CD8-positive, alpha-beta memory T cell (primary cell): ENCODE measurements around the gene NOX4. TPM values are rescaled to one million over a fixed set of nuclear protein-coding genes. Genes with fewer than 3 reads are reported as not detected.

Source experiments
- CTCF ChIA-PET: fragments of 350-600 bp; sonication (Branson Sonifier 250); formaldehyde crosslinking; loops from one replicate; lab custom pipeline; 2021; ENCODE audit warnings: antibody characterized with exemption; lab: Charles Lee
- POLR2A ChIA-PET: fragments of 350-600 bp; sonication (Branson Sonifier 250); formaldehyde crosslinking; loops from one replicate; lab custom pipeline; 2021; ENCODE audit warnings: antibody characterized with exemption; lab: Charles Lee
- DNase-seq, 5 donors: peaks; one replicate each; pipeline versions ENCODE4 v3.0.0 to v3.0.0-alpha.2; 2020 to 2022; ENCODE audit warnings: mixed read lengths in 1 of 5
- H3K27ac ChIP-seq: one replicate; pipeline ENCODE4 v1.7.0; 2013; ENCODE audit warnings: low read depth, mild to moderate bottlenecking, low read length, moderate library complexity
- H3K27me3 ChIP-seq: 2 replicates; pipeline ENCODE4 v1.7.0; 2013; ENCODE audit warnings: low read length, mild to moderate bottlenecking; ENCODE audit not compliant: insufficient read depth, poor library complexity, severe bottlenecking
- H3K36me3 ChIP-seq: 2 replicates; pipeline ENCODE4 v1.7.0; 2013; ENCODE audit warnings: mild to moderate bottlenecking, low read length, moderate library complexity; ENCODE audit not compliant: insufficient read depth
- H3K4me1 ChIP-seq: 2 replicates; pipeline ENCODE4 v1.7.0; 2013; ENCODE audit warnings: mild to moderate bottlenecking, low read length, moderate library complexity; ENCODE audit not compliant: insufficient read depth
- H3K4me3 ChIP-seq: 2 replicates; pipeline ENCODE4 v1.7.0; 2013; ENCODE audit warnings: mild to moderate bottlenecking, low read length
- H3K9me3 ChIP-seq: 2 replicates; pipeline ENCODE4 v1.7.0; 2013; ENCODE audit warnings: mild to moderate bottlenecking, low read length
- H3K27ac Mint-ChIP-seq, 8 donors: one replicate each; pipeline ENCODE4 v1.8.0; 2020 to 2021; ENCODE audit warnings: mixed read lengths in 8 of 8, mild to moderate bottlenecking in 6 of 8, inconsistent platforms in 3 of 8, moderate library complexity in 3 of 8
- H3K27me3 Mint-ChIP-seq, 2 donors: one replicate each; pipeline ENCODE4 v1.8.0; 2020 to 2021; ENCODE audit warnings: mixed read lengths in 2 of 2, mild to moderate bottlenecking in 1 of 2, moderate library complexity in 1 of 2
- H3K36me3 Mint-ChIP-seq, 3 donors: one replicate each; pipeline ENCODE4 v1.8.0; 2020 to 2021; ENCODE audit warnings: mixed read lengths in 3 of 3, inconsistent platforms in 1 of 3, mild to moderate bottlenecking in 1 of 3
- H3K4me1 Mint-ChIP-seq, 3 donors: one replicate each; pipeline ENCODE4 v1.8.0; 2020 to 2021; ENCODE audit warnings: mixed read lengths in 3 of 3, inconsistent platforms in 1 of 3, mild to moderate bottlenecking in 1 of 3
- H3K4me3 Mint-ChIP-seq, 7 donors: one replicate each; pipeline ENCODE4 v1.8.0; 2020 to 2021; ENCODE audit warnings: mixed read lengths in 7 of 7, mild to moderate bottlenecking in 6 of 7, moderate library complexity in 4 of 7, inconsistent platforms in 2 of 7
- H3K9me3 Mint-ChIP-seq, 5 donors: one replicate each; pipeline ENCODE4 v1.8.0; 2020 to 2022; ENCODE audit warnings: mixed read lengths in 5 of 5, mild to moderate bottlenecking in 3 of 5, moderate library complexity in 2 of 5, inconsistent platforms in 1 of 5
- polyA plus RNA-seq: library from polyadenylated mRNA; unstranded; fragments of 300-500 nt; fragmentation: Illumina TruSeq; gene quantifications from one replicate; pipeline ENCODE4 v1.2.3, GENCODE V29; 2021
- total RNA-seq, 2 experiments: library from RNA; stranded (reverse); gene quantifications; one replicate each; pipeline ENCODE4 v1.2.3, GENCODE V29; 2021

Gene NOX4
- total and polyA plus RNA-seq, 3 experiments from 2014 or later, result not detected

DNA sequence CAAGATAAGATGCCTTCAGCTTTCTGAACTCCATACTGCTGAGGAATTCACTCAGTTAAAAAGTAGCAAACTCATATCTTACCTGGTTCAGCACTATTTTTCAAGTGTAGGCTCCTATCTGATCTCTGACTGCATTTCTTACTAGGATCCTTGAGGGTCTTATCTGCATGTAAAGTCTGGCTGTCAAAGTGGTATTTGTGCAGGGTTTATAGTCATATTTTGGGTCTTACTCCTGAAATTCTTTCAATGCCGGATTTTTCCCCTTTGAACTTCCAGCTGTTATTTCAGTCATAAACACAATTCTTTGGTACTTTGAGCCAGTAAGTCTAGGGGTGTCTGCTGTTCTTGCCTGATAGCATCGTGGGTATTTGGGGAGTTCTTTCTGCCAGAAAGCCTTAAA is 25.3 kb upstream of the NOX4 start:
- no peaks in the 10 kb centered on the region for H3K4me1 Mint-ChIP-seq
- Histone ChIP-seq H3K27me3 (no peaks in the 10 kb centered on the region), H3K4me3 (no peak overlapping the region), H3K4me1 (no peaks in the 10 kb centered on the region), H3K36me3 (no peaks in the 10 kb centered on the region), H3K9me3 (no peaks in the 10 kb centered on the region), H3K27ac (no peak overlapping the region)
- no peaks in the 10 kb centered on the region for H3K27me3 Mint-ChIP-seq
- ChIA-PET POLR2A (no interaction called here), CTCF (no interaction called here)
- no peak overlapping the region for H3K4me3 Mint-ChIP-seq
- H3K27ac Mint-ChIP-seq, result no peak overlapping the region
- H3K9me3 Mint-ChIP-seq, result peaks cover 0 to 16% (median 7%) of the 10 kb centered on the region in 5 donors
- H3K36me3 Mint-ChIP-seq, result peaks cover 0 to 2% (median 0%) of the 10 kb centered on the region in 3 donors
- DNase-seq, result no peak

DNA sequence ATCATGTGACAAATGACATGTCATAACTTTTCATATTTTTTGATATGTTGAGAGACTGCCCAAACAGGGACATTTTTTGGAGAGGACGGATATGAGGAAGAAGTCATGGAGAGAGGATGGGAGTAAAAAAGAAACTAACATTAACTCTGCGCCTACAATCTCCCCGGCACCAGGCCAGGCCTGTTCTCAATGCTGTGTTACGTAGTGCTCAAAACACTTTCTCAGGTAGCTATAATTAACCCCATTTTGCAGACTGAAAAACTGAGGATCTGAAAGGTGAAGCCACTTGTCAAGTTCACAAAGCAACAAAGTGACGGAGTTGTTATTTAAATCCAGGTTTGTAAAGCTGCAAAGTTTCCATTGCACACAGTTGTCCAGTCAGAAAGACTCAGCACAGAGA is 17.4 kb upstream of the NOX4 start:
- no peaks in the 10 kb centered on the region for H3K4me1 Mint-ChIP-seq
- no peak overlapping the region for H3K27ac Mint-ChIP-seq
- no peaks in the 10 kb centered on the region for H3K27me3 Mint-ChIP-seq
- DNase-seq, result no peak
- ChIA-PET POLR2A (no interaction called here), CTCF (no interaction called here)
- peaks cover 0 to 1% (median 0%) of the 10 kb centered on the region in 3 donors for H3K36me3 Mint-ChIP-seq
- no peaks in the 10 kb centered on the region for H3K27me3 ChIP-seq
- H3K4me1 ChIP-seq, result no peaks in the 10 kb centered on the region
- H3K27ac ChIP-seq, result no peak overlapping the region
- peaks cover 0 to 29% (median 4%) of the 10 kb centered on the region in 5 donors for H3K9me3 Mint-ChIP-seq
- no peaks in the 10 kb centered on the region for H3K36me3 ChIP-seq
- no peak overlapping the region for H3K4me3 ChIP-seq
- H3K4me3 Mint-ChIP-seq, result no peak overlapping the region
- no peaks in the 10 kb centered on the region for H3K9me3 ChIP-seq

DNA sequence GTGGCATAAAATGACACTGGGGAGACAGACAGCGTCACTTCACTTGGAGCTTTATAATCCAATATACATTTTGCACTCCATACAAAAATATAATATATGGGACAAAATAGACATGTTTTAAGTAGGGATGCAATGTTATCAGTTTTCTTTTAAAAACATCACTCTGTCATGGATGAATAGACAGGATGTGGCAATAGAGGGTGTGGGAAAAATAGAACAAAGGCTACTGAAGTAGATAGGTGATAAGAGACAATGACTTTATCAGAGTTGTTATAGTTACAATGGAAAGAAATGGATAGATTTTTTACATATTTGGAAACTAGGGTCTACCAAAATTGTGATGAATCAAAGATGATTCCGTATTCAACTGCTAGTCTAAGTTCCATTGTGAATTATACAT is 13.1 kb upstream of the NOX4 start:
- CTCF ChIA-PET, result no interaction called here
- H3K27ac Mint-ChIP-seq, result no peak overlapping the region
- Histone ChIP-seq H3K4me1 (no peaks in the 10 kb centered on the region), H3K27ac (no peak overlapping the region), H3K36me3 (no peaks in the 10 kb centered on the region), H3K9me3 (no peaks in the 10 kb centered on the region), H3K4me3 (no peak overlapping the region), H3K27me3 (no peaks in the 10 kb centered on the region)
- no peaks in the 10 kb centered on the region for H3K4me1 Mint-ChIP-seq
- no peaks in the 10 kb centered on the region for H3K27me3 Mint-ChIP-seq
- no peak for DNase-seq
- H3K9me3 Mint-ChIP-seq, result peaks cover 0 to 29% (median 2%) of the 10 kb centered on the region in 5 donors
- POLR2A ChIA-PET, result no interaction called here
- no peaks in the 10 kb centered on the region for H3K36me3 Mint-ChIP-seq
- H3K4me3 Mint-ChIP-seq, result no peak overlapping the region

DNA sequence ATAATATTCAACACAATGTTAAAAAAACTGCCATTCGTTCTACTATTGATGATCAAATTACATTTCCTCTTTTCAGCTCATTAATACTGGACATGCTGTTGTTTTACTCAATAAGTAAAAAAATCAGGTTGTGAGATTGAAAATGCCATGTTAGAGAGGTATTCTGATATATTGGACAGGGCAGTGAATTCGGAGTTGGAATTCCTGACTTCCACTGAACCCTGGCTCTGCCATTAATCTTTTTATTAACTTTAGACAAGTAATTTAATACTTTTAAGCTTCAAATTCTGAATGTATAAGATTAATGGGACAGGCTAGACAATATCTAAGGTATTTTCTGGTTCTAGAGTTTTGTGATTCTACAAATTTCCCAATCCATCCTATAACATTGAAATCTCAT is 12.2 kb upstream of the NOX4 start:
- H3K4me1 ChIP-seq, result no peaks in the 10 kb centered on the region
- H3K4me3 ChIP-seq, result no peak overlapping the region
- ChIA-PET POLR2A (no interaction called here), CTCF (no interaction called here)
- Mint-ChIP-seq H3K4me1 (no peaks in the 10 kb centered on the region), H3K9me3 (peaks cover 0 to 25% (median 2%) of the 10 kb centered on the region in 5 donors), H3K36me3 (no peaks in the 10 kb centered on the region), H3K4me3 (no peak overlapping the region), H3K27ac (no peak overlapping the region), H3K27me3 (no peaks in the 10 kb centered on the region)
- no peaks in the 10 kb centered on the region for H3K27me3 ChIP-seq
- no peak overlapping the region for H3K27ac ChIP-seq
- DNase-seq, result no peak
- no peaks in the 10 kb centered on the region for H3K9me3 ChIP-seq
- H3K36me3 ChIP-seq, result no peaks in the 10 kb centered on the region

DNA sequence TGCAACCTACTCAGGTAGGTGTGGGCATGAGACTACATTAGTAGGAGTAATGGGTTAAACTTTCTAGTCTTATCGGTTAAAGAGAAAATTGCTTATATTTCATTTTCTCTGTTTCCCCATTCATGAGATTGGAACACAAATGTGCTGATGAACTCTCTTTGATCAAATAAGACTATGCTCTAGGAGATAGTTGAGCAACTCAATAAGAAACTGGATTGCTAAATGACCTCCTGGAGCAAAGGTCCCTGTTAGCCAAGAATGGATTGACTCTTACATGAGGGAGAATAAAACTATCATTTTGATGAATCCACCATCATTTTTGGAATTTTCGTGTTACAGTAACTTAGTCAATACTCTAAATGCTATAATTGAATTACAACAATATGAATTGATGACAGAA is 11.1 kb upstream of the NOX4 start:
- no peak overlapping the region for H3K27ac Mint-ChIP-seq
- H3K36me3 Mint-ChIP-seq, result no peaks in the 10 kb centered on the region
- H3K9me3 Mint-ChIP-seq, result peaks cover 0 to 16% (median 2%) of the 10 kb centered on the region in 5 donors
- no peaks in the 10 kb centered on the region for H3K4me1 Mint-ChIP-seq
- H3K4me1 ChIP-seq, result no peaks in the 10 kb centered on the region
- no peaks in the 10 kb centered on the region for H3K27me3 ChIP-seq
- CTCF ChIA-PET, result no interaction called here
- H3K9me3 ChIP-seq, result no peaks in the 10 kb centered on the region
- H3K36me3 ChIP-seq, result no peaks in the 10 kb centered on the region
- H3K4me3 ChIP-seq, result no peak overlapping the region
- H3K4me3 Mint-ChIP-seq, result no peak overlapping the region
- no peak for DNase-seq
- POLR2A ChIA-PET, result no interaction called here
- no peaks in the 10 kb centered on the region for H3K27me3 Mint-ChIP-seq
- no peak overlapping the region for H3K27ac ChIP-seq

DNA sequence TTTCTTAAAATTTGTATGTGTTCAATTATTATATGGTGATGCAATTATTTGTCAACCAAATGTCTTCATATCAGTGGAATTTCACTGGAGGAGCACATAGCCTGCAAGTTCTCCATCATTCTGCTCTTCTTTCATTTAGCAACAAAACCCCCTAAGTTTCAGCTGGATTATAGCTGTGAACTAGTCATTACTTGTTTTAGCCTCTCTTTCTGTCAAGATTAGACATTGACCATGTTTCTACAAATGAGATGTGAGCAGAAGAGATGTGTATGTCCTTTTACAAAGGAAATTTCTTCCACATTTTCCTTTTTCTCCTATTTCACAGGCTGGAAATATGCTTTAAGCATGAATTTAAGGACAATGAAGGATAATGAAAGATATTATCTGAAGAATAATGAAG is 9.2 kb upstream of the NOX4 start:
- Histone ChIP-seq H3K27ac (no peak overlapping the region), H3K9me3 (no peaks in the 10 kb centered on the region), H3K27me3 (no peaks in the 10 kb centered on the region), H3K4me1 (no peaks in the 10 kb centered on the region), H3K36me3 (no peaks in the 10 kb centered on the region), H3K4me3 (no peak overlapping the region)
- H3K4me3 Mint-ChIP-seq, result no peak overlapping the region
- CTCF ChIA-PET, result no interaction called here
- H3K27me3 Mint-ChIP-seq, result no peaks in the 10 kb centered on the region
- no peak for DNase-seq
- H3K36me3 Mint-ChIP-seq, result no peaks in the 10 kb centered on the region
- POLR2A ChIA-PET, result no interaction called here
- H3K9me3 Mint-ChIP-seq, result peaks cover 0 to 14% (median 0%) of the 10 kb centered on the region in 5 donors
- H3K27ac Mint-ChIP-seq, result no peak overlapping the region
- no peaks in the 10 kb centered on the region for H3K4me1 Mint-ChIP-seq

DNA sequence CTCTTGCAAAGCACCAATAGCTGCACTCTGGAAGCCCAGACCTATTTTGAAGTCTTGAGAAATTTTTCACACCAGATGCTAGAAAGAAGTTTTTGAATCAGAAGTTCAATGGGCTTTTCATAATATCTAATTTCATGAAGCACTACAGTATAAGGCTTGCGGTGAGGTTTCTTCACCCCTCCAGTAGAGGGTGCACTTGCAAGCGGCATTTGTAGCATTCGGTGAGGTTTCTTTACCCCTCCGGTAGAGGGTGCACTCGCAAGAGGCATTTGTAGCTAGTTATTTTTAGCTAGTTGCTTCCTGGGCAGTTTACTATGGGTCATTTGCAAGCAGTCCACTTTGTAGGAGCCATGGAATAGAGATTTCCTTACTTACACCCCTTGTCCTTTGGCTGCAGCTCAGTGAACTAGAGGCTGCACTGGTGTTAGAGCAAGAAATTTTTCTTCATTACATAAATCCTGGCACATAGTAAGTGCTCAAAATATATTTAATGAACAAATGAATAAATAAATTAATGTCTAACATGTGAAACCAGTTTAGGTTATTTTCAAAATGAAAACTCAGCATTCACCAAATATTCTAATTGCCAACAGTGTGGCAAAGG is 7.8 kb upstream of the NOX4 start:
- H3K27me3 Mint-ChIP-seq, result no peaks in the 10 kb centered on the region
- no peak overlapping the region for H3K27ac Mint-ChIP-seq
- H3K4me3 ChIP-seq, result no peak overlapping the region
- ChIA-PET POLR2A (no interaction called here), CTCF (no interaction called here)
- H3K4me3 Mint-ChIP-seq, result no peak overlapping the region
- no peaks in the 10 kb centered on the region for H3K4me1 ChIP-seq
- no peaks in the 10 kb centered on the region for H3K36me3 Mint-ChIP-seq
- no peaks in the 10 kb centered on the region for H3K36me3 ChIP-seq
- H3K27ac ChIP-seq, result no peak overlapping the region
- H3K9me3 Mint-ChIP-seq, result peaks cover 0 to 18% (median 0%) of the 10 kb centered on the region in 5 donors
- no peaks in the 10 kb centered on the region for H3K27me3 ChIP-seq
- H3K9me3 ChIP-seq, result no peaks in the 10 kb centered on the region
- H3K4me1 Mint-ChIP-seq, result no peaks in the 10 kb centered on the region
- DNase-seq, result no peak

DNA sequence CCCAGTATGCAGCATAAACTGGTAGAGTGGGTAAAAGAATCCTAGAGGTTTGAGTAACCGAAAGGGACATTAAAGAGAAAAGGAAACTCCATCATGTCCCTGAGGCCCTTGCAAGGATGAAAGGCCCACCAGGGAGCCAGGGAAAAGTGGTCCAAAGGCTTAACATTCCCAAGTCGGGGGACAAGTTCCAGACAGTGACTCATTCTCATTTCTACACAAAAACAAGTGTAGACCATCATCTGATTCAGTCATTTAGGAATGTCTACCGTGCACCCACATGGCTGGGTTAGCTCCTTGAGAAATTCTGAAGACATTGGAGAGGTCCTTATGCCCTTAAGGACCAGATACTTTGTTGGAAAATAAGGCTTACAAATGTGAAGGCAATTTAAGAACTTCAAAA is 4.8 kb upstream of the NOX4 start:
- Histone ChIP-seq H3K27me3 (no peaks in the 10 kb centered on the region), H3K4me3 (no peak overlapping the region), H3K9me3 (no peaks in the 10 kb centered on the region), H3K27ac (no peak overlapping the region), H3K4me1 (no peaks in the 10 kb centered on the region), H3K36me3 (no peaks in the 10 kb centered on the region)
- Mint-ChIP-seq H3K27me3 (peaks cover 0 to under 1% of the 10 kb centered on the region in 2 donors), H3K4me1 (no peaks in the 10 kb centered on the region), H3K36me3 (no peaks in the 10 kb centered on the region), H3K9me3 (peaks cover 0 to 23% (median 4%) of the 10 kb centered on the region in 5 donors), H3K27ac (no peak overlapping the region), H3K4me3 (no peak overlapping the region)
- no peak for DNase-seq
- POLR2A ChIA-PET, result no interaction called here
- CTCF ChIA-PET, result no interaction called here
